Measurements from ENCODE around the gene IGFBP7.

IGFBP7 gene

GRCh38 chr4:57076646-57077045, 33.5 kb downstream of the IGFBP7 start:
- H3K4me1 ChIP-seq: peaks cover 0 to 26% (median 8%) of the 10 kb centered on the region in 10 experiments; a peak in 9 of 20 replicates
- H3K4me2 ChIP-seq: no peak overlapping the region
- peaks cover 0 to 67% (median 0%) of the 10 kb centered on the region in 11 experiments; a peak in 9 of 22 replicates for H3K36me3 ChIP-seq
- H4K20me1 ChIP-seq: no peaks in the 10 kb centered on the region; a peak in 1 of 22 replicates
- H3K27ac ChIP-seq: no peak overlapping the region
- H3K9me3 ChIP-seq (replicated peaks in 1 of 11): no peaks in the 10 kb centered on the region
- H3K4me3 ChIP-seq: no peak overlapping the region
- no peak for TF ChIP-seq Cebpa-rat (IDR thresholded peaks at IDR 0.05)
- no peaks in the 10 kb centered on the region for H3K27me3 ChIP-seq
- no peak overlapping the region for H3K9ac ChIP-seq

DNA sequence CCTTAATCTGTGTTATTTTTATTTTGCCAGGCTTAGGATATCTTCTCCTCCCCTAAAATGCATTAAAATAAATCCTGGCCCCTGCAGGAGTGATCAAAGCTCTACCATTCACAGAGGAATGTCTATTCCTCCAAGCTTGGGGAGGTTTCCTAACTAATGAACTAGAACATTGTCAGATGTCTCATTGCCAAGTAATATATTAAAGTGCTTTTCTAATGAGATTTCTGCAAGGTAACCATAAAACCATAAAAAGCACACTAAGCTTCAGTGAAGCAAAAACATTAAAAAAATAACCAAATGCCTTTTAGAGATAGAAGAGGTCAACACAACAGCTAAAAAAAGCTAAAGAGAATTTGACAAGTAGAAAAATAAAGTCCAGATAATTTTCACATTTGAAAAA, 34.8 kb downstream of the IGFBP7 start:
- Histone ChIP-seq H4K20me1 (peaks cover 0 to 6% (median 0%) of the 10 kb centered on the region in 11 experiments; a peak in 1 of 22 replicates), H3K36me3 (peaks cover 0 to 54% (median 0%) of the 10 kb centered on the region in 11 experiments; a peak in 9 of 22 replicates), H3K4me1 (peaks cover 10 to 28% (median 12%) of the 10 kb centered on the region in 10 experiments; a peak in 18 of 20 replicates), H3K27me3 (no peaks in the 10 kb centered on the region), H3K9ac (no peak overlapping the region), H3K27ac (no peak overlapping the region), H3K4me2 (no peak overlapping the region), H3K9me3 (replicated peaks in 1 of 11) (no peaks in the 10 kb centered on the region), H3K4me3 (no peak overlapping the region)
- no peak for TF ChIP-seq Cebpa-rat (IDR thresholded peaks at IDR 0.05)

DNA sequence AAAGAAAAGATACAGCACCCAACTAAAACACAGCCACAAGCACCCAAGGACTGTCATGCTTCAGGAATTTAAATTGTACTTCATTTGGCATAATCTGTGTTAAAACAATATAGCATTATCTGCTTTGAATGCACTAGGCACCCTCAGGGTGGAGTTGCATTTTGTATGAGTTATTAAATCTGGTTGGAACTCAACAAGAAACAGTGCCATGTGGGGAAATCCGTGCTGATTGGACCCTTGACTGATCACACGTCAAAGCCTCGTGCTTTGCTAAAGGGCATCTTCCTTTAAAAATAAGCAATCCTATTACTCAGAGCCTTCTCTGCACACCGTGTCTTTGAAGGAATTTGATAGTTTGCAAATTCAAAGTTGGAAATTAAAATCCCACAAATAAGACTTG, 35.4 kb downstream of the IGFBP7 start:
- H3K4me1 ChIP-seq: peaks cover 10 to 28% (median 13%) of the 10 kb centered on the region in 10 experiments; a peak in 18 of 20 replicates
- H3K4me2 ChIP-seq: no peak overlapping the region
- TF ChIP-seq Cebpa-rat (IDR thresholded peaks at IDR 0.05): no peak

DNA sequence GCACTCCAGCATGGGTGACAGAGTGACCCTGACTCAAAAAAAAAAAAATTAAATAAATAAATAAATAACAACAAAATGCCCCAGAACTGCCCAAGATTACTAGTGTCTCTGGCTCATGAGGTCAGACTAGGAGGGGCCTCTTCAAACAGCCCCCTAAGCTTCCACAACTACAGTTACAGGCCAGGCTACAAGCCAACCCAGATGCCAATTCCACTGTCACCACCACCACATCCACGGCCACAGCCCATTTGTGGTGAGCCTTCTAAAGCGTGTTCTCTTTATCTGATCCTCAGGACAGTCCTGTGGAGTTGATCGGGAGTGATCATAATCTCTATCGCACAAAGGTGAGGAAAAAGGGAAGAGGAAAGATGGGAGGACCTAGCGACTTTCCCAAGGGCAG, 36.6 kb downstream of the IGFBP7 start:
- TF ChIP-seq Cebpa-rat (IDR thresholded peaks at IDR 0.05): no peak
- Histone ChIP-seq H3K36me3 (peaks cover 0 to 51% (median 0%) of the 10 kb centered on the region in 11 experiments; a peak in 11 of 22 replicates), H3K9me3 (replicated peaks in 1 of 11) (no peaks in the 10 kb centered on the region), H3K27ac (no peak overlapping the region), H4K20me1 (peaks cover 0 to 6% (median 0%) of the 10 kb centered on the region in 11 experiments; a peak in 1 of 22 replicates), H3K9ac (no peak overlapping the region), H3K4me2 (no peak overlapping the region), H3K4me3 (no peak overlapping the region), H3K27me3 (no peaks in the 10 kb centered on the region), H3K4me1 (peaks cover 10 to 27% (median 13%) of the 10 kb centered on the region in 10 experiments; a peak in 18 of 20 replicates)

More for the DNA sequence above, 35.4 kb downstream of the IGFBP7 start:
- Histone ChIP-seq H3K4me3 (no peak overlapping the region), H4K20me1 (peaks cover 0 to 6% (median 0%) of the 10 kb centered on the region in 11 experiments; a peak in 1 of 22 replicates), H3K27ac (no peak overlapping the region), H3K36me3 (peaks cover 0 to 48% (median 0%) of the 10 kb centered on the region in 11 experiments; a peak in 9 of 22 replicates), H3K27me3 (no peaks in the 10 kb centered on the region), H3K9me3 (replicated peaks in 1 of 11) (no peaks in the 10 kb centered on the region), H3K9ac (no peak overlapping the region)

DNA sequence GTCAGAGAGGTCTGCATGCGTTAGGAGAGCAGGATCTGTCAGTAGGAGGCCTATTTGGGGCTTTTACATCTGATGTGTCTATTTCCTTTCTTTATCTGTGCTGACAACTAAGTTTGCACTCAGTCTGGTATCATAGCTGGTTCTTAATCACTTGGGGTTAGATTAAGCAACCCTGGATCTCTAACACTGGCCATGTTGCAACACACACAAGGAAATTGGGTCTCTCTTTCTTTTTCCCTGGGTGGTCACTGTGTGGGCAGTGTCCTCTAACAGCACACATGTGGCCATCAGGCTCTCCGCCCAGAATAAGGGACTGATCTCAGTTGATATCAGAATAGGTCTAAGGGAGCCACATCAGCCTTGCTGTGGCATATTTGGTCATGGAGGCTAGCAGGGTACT, 38.9 kb downstream of the IGFBP7 start:
- Histone ChIP-seq H3K27ac (peak overlapping the region in 1 of 11 experiments; percentile 4; a peak in 1 of 22 replicates), H3K9me3 (replicated peaks in 1 of 11) (no peaks in the 10 kb centered on the region), H3K4me2 (peak overlapping the region in 10 of 11 experiments; percentile 1 to 55 (median 27); a peak in 12 of 22 replicates), H4K20me1 (peaks cover 0 to 6% (median 0%) of the 10 kb centered on the region in 11 experiments; a peak in 1 of 22 replicates), H3K4me1 (peaks cover 13 to 27% (median 14%) of the 10 kb centered on the region in 10 experiments; a peak in 18 of 20 replicates), H3K27me3 (no peaks in the 10 kb centered on the region), H3K4me3 (no peak overlapping the region), H3K36me3 (peaks cover 0 to 50% (median 0%) of the 10 kb centered on the region in 11 experiments; a peak in 12 of 22 replicates), H3K9ac (no peak overlapping the region)
- peak in 3 of 11 experiments; percentile 8 to 24 (median 11); a peak in 1 of 22 replicates for TF ChIP-seq Cebpa-rat (IDR thresholded peaks at IDR 0.05)

GRCh38 chr4:57070461-57070860, 39.7 kb downstream of the IGFBP7 start:
- no peak overlapping the region for H3K4me3 ChIP-seq

GRCh38 chr4:57068237-57068981, 41.8 kb downstream of the IGFBP7 start:
- Histone ChIP-seq H3K27me3 (no peaks in the 10 kb centered on the region), H3K27ac (no peak overlapping the region), H3K36me3 (peaks cover 0 to 54% (median 0%) of the 10 kb centered on the region in 11 experiments; a peak in 14 of 22 replicates), H4K20me1 (peaks cover 0 to 6% (median 0%) of the 10 kb centered on the region in 11 experiments; a peak in 1 of 22 replicates), H3K9me3 (replicated peaks in 1 of 11) (no peaks in the 10 kb centered on the region), H3K4me1 (peaks cover 13 to 27% (median 15%) of the 10 kb centered on the region in 10 experiments; a peak in 18 of 20 replicates), H3K4me3 (no peak overlapping the region), H3K9ac (no peak overlapping the region), H3K4me2 (0 out of 22 replicates have a peak overlapping the region, but pooled peaks of 1 of the 11 experiments have one; percentile 3)
- TF ChIP-seq Cebpa-rat (IDR thresholded peaks at IDR 0.05): no peak

More at GRCh38 chr4:57070461-57070860, 39.7 kb downstream of the IGFBP7 start:
- Histone ChIP-seq H3K9me3 (replicated peaks in 1 of 11) (no peaks in the 10 kb centered on the region), H3K9ac (no peak overlapping the region), H3K27ac (no peak overlapping the region), H3K27me3 (no peaks in the 10 kb centered on the region), H4K20me1 (peaks cover 0 to 6% (median 0%) of the 10 kb centered on the region in 11 experiments; a peak in 1 of 22 replicates), H3K4me2 (peak overlapping the region in 2 of 11 experiments; percentile 3 to 28; a peak in 3 of 22 replicates), H3K36me3 (peaks cover 0 to 50% (median 0%) of the 10 kb centered on the region in 11 experiments; a peak in 14 of 22 replicates), H3K4me1 (peaks cover 13 to 27% (median 15%) of the 10 kb centered on the region in 10 experiments; a peak in 18 of 20 replicates)
- TF ChIP-seq Cebpa-rat (IDR thresholded peaks at IDR 0.05): no peak

GRCh38 chr4:57065730-57066482, 44.3 kb downstream of the IGFBP7 start:
- Histone ChIP-seq H3K4me2 (peak overlapping the region in 1 of 11 experiments; percentile 4; a peak in 1 of 22 replicates), H3K4me3 (no peak overlapping the region), H3K9me3 (replicated peaks in 1 of 11) (no peaks in the 10 kb centered on the region), H4K20me1 (peaks cover 0 to 6% (median 0%) of the 10 kb centered on the region in 11 experiments; a peak in 1 of 22 replicates), H3K27ac (no peak overlapping the region), H3K4me1 (peaks cover 6 to 19% (median 10%) of the 10 kb centered on the region in 10 experiments; a peak in 18 of 20 replicates), H3K9ac (no peak overlapping the region), H3K27me3 (no peaks in the 10 kb centered on the region), H3K36me3 (peaks cover 0 to 47% (median 0%) of the 10 kb centered on the region in 11 experiments; a peak in 14 of 22 replicates)
- no peak for TF ChIP-seq Cebpa-rat (IDR thresholded peaks at IDR 0.05)
